BJ (cell line): ENCODE results near the gene LRRC2. TPM values are rescaled to one million over a fixed set of nuclear protein-coding genes. Genes with fewer than 3 reads are reported as not detected.

Experiments
- CTCF ChIA-PET: fragments of 350-600 bp; formaldehyde crosslinking; extraction: SDS; loops from one replicate; lab custom pipeline; 2021; ENCODE audit warnings: antibody characterized with exemption, inconsistent platforms; lab: Yijun Ruan, JAX
- POLR2A ChIA-PET: fragments of 300-600 bp; sonication (Branson Sonifier 250); formaldehyde crosslinking; extraction: SDS; loops from one replicate; lab custom pipeline; 2021; ENCODE audit warnings: antibody characterized with exemption; lab: Charles Lee
- DNase-seq: peaks from one replicate; pipeline ENCODE4 v3.0.0-alpha.2; 2011; ENCODE audit warnings: low read depth
- H3K27me3 ChIP-seq: 2 replicates; pipeline ENCODE4 v1.6.0; 2011; ENCODE audit warnings: low read length; ENCODE audit not compliant: control insufficient read depth, insufficient read depth
- H3K36me3 ChIP-seq: 2 replicates; pipeline ENCODE4 v1.5.1; 2011; ENCODE audit warnings: low read length; ENCODE audit not compliant: control insufficient read depth, insufficient read depth
- H3K4me3 ChIP-seq: 2 replicates; pipeline ENCODE4 v1.5.1; 2011; ENCODE audit warnings: low read depth, mild to moderate bottlenecking, control low read depth, low read length
- polyA plus RNA-seq: library from polyadenylated mRNA; depleted of rRNA; stranded (reverse); fragments of >200 nt; gene quantifications from 2 replicates; pipeline ENCODE4 v1.2.3, GENCODE V29; 2011
- TF ChIP-seq, protein P1 (sequence below): IDR thresholded peaks from 2 replicates; pipeline ENCODE4 v1.5.1; 2011; ENCODE audit warnings: low read depth, mild to moderate bottlenecking, control low read depth, inconsistent platforms, low read length, moderate library complexity; ENCODE audit not compliant: insufficient read depth

The LRRC2 gene
- polyA plus RNA-seq, 1 experiment, result 0.55 TPM

DNA sequence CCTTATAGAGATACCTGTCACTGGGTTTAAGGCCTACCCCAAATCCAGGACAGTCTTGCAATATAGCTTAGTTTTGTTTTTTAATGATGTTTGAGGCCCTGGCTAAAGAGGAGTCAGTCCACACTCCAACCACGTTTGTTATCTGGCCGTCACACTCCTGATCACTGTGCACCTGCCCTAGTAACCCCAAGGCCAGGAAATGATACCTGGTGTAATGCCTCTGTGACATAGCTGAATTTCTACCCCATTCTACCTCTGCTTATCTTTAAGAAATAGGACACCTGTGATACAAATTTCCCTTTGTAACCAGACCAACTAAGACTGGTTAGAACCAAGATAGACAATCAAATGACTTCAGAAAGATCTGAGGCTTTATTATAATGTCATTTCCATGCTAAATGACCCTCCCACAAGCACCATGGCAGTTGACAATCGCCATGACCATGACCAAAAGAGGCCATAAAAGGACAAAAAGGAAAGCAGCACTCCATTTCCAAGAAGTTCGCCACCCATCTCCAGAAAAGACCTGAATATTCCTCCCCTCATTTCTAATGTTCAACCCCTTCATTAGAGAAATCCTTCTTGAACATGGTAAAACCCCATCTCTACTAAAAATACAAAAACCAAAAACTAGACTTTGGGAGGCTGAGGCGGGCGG lies 73.1 kb downstream of the LRRC2 start:
- TF ChIP-seq, protein P1, sequence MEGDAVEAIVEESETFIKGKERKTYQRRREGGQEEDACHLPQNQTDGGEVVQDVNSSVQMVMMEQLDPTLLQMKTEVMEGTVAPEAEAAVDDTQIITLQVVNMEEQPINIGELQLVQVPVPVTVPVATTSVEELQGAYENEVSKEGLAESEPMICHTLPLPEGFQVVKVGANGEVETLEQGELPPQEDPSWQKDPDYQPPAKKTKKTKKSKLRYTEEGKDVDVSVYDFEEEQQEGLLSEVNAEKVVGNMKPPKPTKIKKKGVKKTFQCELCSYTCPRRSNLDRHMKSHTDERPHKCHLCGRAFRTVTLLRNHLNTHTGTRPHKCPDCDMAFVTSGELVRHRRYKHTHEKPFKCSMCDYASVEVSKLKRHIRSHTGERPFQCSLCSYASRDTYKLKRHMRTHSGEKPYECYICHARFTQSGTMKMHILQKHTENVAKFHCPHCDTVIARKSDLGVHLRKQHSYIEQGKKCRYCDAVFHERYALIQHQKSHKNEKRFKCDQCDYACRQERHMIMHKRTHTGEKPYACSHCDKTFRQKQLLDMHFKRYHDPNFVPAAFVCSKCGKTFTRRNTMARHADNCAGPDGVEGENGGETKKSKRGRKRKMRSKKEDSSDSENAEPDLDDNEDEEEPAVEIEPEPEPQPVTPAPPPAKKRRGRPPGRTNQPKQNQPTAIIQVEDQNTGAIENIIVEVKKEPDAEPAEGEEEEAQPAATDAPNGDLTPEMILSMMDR, result no peak
- ChIA-PET POLR2A (no interaction called here), CTCF (interaction anchor here (0.7 to 7.3 kb wide), 2 partner anchors 53 to 67 kb away, joined by 3 to 182 read pairs; no protein-coding TSS in a partner anchor)
- no peak for DNase-seq
- H3K4me3 ChIP-seq, result no peak overlapping the region
- H3K27me3 ChIP-seq, result no peaks in the 10 kb centered on the region
- H3K36me3 ChIP-seq, result no peaks in the 10 kb centered on the region

DNA sequence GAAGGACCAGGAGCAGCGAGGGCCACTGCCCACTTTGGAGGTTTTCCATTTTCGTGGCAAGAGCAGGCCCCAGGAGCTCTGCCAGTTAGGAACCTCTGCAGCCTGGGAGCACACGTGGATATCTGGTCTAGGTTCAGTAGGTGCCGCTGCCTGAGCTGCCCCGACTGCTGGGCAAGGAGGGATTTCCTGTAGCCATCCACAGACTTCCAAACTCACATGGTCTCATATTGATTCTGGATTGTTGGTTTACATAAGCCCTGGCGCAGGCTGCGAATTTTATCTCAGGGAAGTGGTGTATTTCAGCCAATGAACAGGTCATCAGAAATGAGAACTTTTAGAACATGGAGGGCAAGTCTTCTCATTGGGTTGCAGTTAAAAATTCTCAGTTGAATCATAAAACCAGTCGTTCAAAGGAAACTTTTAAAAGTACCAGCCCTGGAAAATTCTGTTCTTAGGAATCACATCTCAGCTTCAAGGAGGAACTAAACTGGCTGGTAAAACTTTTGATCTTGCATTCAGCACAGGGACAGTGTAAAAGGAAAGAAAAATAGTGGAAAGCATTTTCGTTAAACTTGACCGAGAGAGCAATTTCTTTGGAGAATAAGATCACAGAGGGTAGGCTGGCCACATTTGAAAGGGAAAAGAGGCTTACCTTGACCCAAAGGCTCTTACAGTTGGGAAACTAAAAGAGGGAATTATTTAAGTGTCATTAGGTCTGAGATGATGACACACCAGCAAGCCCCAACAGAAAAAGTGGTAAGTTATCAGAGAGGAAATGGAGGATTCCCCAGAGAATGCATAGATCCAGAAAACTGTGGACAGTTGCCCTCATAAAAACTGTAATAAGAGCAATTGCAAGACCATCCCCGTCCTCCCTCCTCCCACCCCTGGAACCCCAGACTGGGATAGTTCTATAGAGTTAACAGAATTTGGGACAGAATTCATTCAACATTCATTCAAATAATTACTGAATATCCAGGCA lies 74.7 kb downstream of the LRRC2 start:
- no peak overlapping the region for H3K4me3 ChIP-seq
- no peaks in the 10 kb centered on the region for H3K36me3 ChIP-seq
- ChIA-PET CTCF (interaction anchor here (0.6 to 7.3 kb wide), 4 partner anchors 22 to 332 kb away, joined by 3 to 182 read pairs (median 4); no protein-coding TSS in a partner anchor), POLR2A (no interaction called here)
- no peak for DNase-seq
- TF ChIP-seq, protein P1, result no peak
- no peaks in the 10 kb centered on the region for H3K27me3 ChIP-seq

DNA sequence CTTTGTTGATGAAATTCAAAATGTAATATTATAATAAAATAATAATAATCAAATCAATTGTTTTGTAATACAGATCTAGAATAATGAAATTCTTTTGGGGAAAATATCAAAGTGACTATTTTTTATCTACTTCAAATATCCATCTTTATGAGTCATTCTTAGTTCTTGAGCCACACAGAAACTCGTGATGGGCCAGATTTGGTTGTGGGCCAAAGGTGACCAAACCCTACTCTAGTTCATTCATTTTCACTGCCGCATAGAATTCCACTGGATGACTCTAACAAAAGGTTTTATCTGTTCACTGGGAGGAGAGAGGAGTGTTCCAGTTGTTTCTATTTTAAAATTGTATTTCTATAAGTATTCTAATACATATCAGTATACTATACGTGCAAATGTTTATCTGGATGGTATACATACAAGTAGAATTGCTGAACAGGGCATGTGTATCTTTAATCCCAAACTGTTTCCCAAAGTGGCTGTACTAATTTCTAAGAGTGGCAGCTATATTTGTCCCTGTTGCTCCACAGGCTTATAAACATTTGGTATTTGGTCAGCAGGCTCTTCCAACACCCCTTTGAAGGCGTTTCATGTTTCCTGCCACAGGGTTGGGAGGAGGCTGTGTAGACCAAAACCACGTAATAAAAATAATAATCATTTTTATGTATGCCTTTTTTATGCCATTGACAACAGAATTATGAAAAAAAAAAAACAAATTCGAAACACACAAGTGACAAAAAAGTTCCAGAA lies 75.6 kb downstream of the LRRC2 start:
- DNase-seq, result no peak
- TF ChIP-seq, protein P1, result no peak

DNA sequence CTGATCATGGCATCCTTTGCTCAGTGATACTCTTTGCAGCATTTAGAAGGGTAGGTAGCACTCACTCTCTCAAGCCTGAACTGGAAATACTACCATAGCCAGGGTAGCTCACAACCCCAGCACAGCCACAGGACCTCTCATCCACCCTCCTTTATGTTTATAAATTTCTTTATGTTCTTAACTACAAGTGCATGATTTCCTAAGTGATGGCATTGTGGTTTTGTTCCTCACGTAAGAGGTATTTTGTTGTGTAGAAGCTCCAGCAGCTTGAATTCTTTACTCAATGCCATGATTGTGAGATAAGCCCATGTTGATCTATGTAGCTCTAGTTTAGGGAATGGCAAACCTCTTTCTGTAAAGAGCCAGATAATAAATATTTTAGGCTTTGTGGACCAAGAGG lies 76.2 kb downstream of the LRRC2 start:
- Histone ChIP-seq H3K36me3 (no peaks in the 10 kb centered on the region), H3K27me3 (no peaks in the 10 kb centered on the region), H3K4me3 (no peak overlapping the region)
- TF ChIP-seq, protein P1, result no peak
- CTCF ChIA-PET, result interaction anchor here (0.5 to 7.3 kb wide), 30 partner anchors 9 to 409 kb away, joined by 3 to 182 read pairs (median 9); partner anchors contain the start of genes LRRC2 and RTP3
- POLR2A ChIA-PET, result no interaction called here
- no peak for DNase-seq

More for the DNA sequence above, 75.6 kb downstream of the LRRC2 start:
- no peak overlapping the region for H3K4me3 ChIP-seq
- no peaks in the 10 kb centered on the region for H3K36me3 ChIP-seq
- ChIA-PET POLR2A (no interaction called here), CTCF (interaction anchor here (0.6 to 7.3 kb wide), 18 partner anchors 9 to 394 kb away, joined by 3 to 182 read pairs (median 14); partner anchors contain the start of genes LRRC2 and RTP3)
- H3K27me3 ChIP-seq, result no peaks in the 10 kb centered on the region
